Measurements from ENCODE around the gene MICAL2. TPM values are rescaled to one million over a fixed set of nuclear protein-coding genes. Genes with fewer than 3 reads are reported as not detected.

The MICAL2 gene
- total RNA-seq, 1 donor from 2014 or later, result 10.0 TPM

- Mint-ChIP-seq H3K4me3 (ENCODE audit: low read depth) (no peak overlapping the region), H3K36me3 (ENCODE audit: insufficient read depth) (no peaks in the 10 kb centered on the region), H3K27ac (peak overlapping the region; percentile 46), H3K9me3 (ENCODE audit: low read depth) (no peaks in the 10 kb centered on the region), H3K4me1 (ENCODE audit: low read depth) (peaks cover 13% of the 10 kb centered on the region), H3K27me3 (peaks cover 6% of the 10 kb centered on the region)
- DNase-seq (ENCODE audit: low spot score, unreplicated experiment), result no peak
- no peak for TF ChIP-seq CTCF (IDR thresholded peaks at IDR 0.05; ENCODE audit: unreplicated experiment)
Measured at GRCh38 chr11:12075291-12075690, 35.1 kb upstream of the MICAL2 start.

- H3K9me3 Mint-ChIP-seq (ENCODE audit: low read depth), result no peaks in the 10 kb centered on the region
- H3K36me3 Mint-ChIP-seq (ENCODE audit: insufficient read depth), result no peaks in the 10 kb centered on the region
- peaks cover 6% of the 10 kb centered on the region for H3K27me3 Mint-ChIP-seq
- TF ChIP-seq CTCF (IDR thresholded peaks at IDR 0.05; ENCODE audit: unreplicated experiment), result no peak
- DNase-seq (ENCODE audit: low spot score, unreplicated experiment), result no peak
- H3K4me3 Mint-ChIP-seq (ENCODE audit: low read depth), result no peak overlapping the region
- H3K27ac Mint-ChIP-seq, result no peak overlapping the region
- H3K4me1 Mint-ChIP-seq (ENCODE audit: low read depth), result peaks cover 13% of the 10 kb centered on the region
Measured at GRCh38 chr11:12075822-12076821, 34.3 kb upstream of the MICAL2 start.

DNA sequence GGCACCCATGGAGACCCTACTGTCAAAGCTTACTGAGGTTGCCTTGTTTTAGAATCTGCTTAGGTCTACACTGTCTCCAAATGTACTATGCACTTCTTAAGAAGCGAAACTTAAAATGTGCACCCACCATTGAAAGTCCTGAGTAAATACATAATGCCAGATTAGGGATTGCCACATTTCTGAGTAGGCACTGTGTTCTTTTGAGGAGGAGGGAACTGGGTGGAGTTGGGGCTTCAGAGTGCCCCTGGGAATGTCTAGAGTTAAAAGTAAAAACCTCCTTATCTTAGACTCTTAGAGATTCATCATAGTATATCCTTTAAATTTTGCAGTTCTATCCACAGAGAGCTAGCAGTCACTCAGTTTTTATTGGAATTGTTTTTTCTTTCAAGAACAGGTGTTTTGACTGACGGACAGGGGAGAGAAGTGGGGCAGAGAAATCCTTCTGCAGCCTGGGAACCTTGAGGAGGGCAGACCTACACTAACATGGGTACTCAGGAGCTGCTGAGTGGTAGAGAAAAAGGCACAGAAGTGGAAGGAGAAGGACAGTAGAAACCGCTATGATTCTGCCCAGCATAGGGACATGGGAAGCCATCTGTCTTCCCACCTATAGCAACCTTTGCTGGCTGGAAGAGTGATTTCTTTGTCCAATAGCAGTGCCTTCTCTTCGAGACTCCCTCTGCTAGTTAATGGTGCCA is 33.4 kb upstream of the MICAL2 start:
- Mint-ChIP-seq H3K4me3 (ENCODE audit: low read depth) (no peak overlapping the region), H3K9me3 (ENCODE audit: low read depth) (no peaks in the 10 kb centered on the region), H3K4me1 (ENCODE audit: low read depth) (peaks cover 9% of the 10 kb centered on the region), H3K36me3 (ENCODE audit: insufficient read depth) (no peaks in the 10 kb centered on the region), H3K27ac (no peak overlapping the region), H3K27me3 (peaks cover 6% of the 10 kb centered on the region)
- no peak for DNase-seq (ENCODE audit: low spot score, unreplicated experiment)
- TF ChIP-seq CTCF (IDR thresholded peaks at IDR 0.05; ENCODE audit: unreplicated experiment), result no peak

GRCh38 chr11:12077535-12078280 is 32.7 kb upstream of the MICAL2 start:
- no peaks in the 10 kb centered on the region for H3K9me3 Mint-ChIP-seq (ENCODE audit: low read depth)
- DNase-seq (ENCODE audit: low spot score, unreplicated experiment), result no peak
- no peak for TF ChIP-seq CTCF (IDR thresholded peaks at IDR 0.05; ENCODE audit: unreplicated experiment)
- no peak overlapping the region for H3K27ac Mint-ChIP-seq
- H3K4me1 Mint-ChIP-seq (ENCODE audit: low read depth), result peaks cover 4% of the 10 kb centered on the region
- H3K4me3 Mint-ChIP-seq (ENCODE audit: low read depth), result no peak overlapping the region
- no peaks in the 10 kb centered on the region for H3K36me3 Mint-ChIP-seq (ENCODE audit: insufficient read depth)
- peaks cover 6% of the 10 kb centered on the region for H3K27me3 Mint-ChIP-seq
